Right lobe of liver (tissue), 4 donors: Measurements from ENCODE around the gene KLHL6.

Experiments
- POLR2A ChIP-seq: fragments of 450-650 bp; IDR thresholded peaks from one replicate; pipeline ENCODE4 v1.6.1; 2017; ENCODE audit warnings: antibody characterized with exemption, mild to moderate bottlenecking
- TF ChIP-seq, protein P1 (sequence below), 4 donors: fragments of 200-600 bp in 3 of 4; fragments of 450-650 bp in 1 of 4; IDR thresholded peaks; one replicate each; pipeline versions ENCODE4 v1.5.1 to v1.8.0; 2016 to 2022; ENCODE audit warnings: antibody characterized with exemption in 4 of 4, mild to moderate bottlenecking in 2 of 4
- donor health status: DM: no; HTN: no; CAD: no.
- donor health status: DM: no; HTN: no; CAD: no.
- donor health status: DM: no; HTN: yes; CAD: no.

DNA sequence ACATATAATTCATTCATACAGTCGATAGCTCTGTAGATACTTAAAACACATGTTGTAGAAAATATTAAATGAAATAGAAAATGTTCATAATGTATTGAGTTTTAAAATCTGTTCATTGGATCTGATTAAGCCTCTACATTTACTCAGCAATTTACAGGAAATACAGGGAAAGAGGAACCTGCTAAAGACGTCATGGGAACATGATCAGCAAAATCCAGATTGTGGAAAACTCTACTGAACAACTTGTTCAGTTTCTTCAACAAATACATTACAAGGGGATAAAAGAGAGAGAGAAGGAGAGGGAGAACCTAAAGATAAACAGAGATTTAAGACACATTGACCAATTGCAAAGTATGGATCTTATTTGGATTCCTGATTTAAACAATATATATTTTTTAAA lies 46.7 kb downstream of the KLHL6 start:
- TF ChIP-seq, protein P1, sequence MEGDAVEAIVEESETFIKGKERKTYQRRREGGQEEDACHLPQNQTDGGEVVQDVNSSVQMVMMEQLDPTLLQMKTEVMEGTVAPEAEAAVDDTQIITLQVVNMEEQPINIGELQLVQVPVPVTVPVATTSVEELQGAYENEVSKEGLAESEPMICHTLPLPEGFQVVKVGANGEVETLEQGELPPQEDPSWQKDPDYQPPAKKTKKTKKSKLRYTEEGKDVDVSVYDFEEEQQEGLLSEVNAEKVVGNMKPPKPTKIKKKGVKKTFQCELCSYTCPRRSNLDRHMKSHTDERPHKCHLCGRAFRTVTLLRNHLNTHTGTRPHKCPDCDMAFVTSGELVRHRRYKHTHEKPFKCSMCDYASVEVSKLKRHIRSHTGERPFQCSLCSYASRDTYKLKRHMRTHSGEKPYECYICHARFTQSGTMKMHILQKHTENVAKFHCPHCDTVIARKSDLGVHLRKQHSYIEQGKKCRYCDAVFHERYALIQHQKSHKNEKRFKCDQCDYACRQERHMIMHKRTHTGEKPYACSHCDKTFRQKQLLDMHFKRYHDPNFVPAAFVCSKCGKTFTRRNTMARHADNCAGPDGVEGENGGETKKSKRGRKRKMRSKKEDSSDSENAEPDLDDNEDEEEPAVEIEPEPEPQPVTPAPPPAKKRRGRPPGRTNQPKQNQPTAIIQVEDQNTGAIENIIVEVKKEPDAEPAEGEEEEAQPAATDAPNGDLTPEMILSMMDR (IDR thresholded peaks at IDR 0.05): no peak
- no peak for TF ChIP-seq POLR2A
